Stimulated activated CD8-positive, alpha-beta memory T cell treated with anti-CD3 and anti-CD28 coated beads, Interleukin-7, amount 100 ng/mL, for 24 hours (primary cell): ENCODE results near the gene PNPLA3.
A peak's percentile ranks its signal among the peaks of the same experiment; 100 is the strongest.

Experiments used
- DNase-seq: peaks from one replicate; pipeline ENCODE4 v3.0.0-alpha.2; 2020; ENCODE audit warnings: low read depth

The PNPLA3 gene

DNA sequence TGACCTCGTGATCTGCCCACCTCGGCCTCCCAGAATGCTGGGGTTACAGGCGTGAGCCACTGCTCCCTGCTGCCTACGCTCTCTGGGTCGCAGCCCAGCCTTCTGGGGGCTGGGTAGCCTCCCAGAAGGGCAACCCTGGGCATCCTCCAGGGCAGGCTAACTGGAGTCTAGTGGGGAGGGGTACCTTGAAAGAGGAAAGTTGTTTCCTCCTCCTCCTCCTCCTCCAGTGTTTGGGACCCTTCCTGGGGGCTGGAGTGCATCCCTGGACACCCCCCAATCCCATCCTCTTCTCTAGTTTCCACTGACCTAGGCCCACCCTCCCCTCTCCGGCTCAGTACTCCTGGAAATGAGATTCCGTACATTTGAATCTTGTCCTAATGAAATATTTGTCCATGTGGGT, 1.3 kb downstream of the PNPLA3 start:
- no peak for DNase-seq

DNA sequence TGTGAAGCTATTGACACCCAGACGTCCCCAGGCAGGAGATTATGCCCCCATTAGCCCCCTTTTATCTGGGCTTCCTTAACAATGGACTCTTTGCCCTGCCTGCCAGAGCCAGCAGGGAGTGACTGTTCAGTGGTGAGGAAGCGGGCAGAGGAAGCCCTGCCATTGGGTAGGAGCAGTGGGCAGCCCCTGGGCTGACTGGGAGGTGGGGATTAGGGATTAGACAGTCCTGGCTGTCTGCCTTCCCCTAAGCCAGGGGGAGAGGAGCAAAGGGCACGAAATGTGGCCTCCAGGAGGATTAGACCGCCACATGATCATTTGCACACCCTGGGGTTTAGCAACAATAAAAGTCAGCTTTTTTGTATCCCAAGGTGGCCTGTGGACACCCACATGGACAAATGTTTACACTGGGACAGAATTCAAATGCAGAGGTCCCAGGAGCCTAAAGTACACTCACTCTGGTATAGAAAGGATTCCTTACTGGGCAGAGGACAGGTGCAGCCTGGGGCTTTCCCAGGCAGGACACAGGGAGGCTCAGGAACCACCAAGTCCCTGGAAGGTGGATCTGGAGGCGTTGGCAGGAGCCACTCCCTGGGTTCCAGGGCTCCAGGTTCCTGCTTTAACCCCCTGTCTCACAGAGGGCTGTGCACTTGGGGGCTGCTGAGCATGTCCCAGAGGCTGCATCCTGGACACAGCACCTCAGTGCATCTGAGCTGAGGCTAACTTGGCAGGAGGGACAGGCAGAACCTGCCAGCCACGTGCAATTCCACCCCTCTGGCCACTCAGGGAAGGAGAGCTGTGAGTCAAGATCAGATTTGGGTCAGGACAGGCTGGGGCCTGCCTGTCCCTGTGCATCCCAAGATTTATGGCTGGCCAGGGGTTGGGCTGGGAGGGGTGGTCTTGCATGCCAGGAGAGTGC, 2.1 kb downstream of the PNPLA3 start:
- no peak for DNase-seq

DNA sequence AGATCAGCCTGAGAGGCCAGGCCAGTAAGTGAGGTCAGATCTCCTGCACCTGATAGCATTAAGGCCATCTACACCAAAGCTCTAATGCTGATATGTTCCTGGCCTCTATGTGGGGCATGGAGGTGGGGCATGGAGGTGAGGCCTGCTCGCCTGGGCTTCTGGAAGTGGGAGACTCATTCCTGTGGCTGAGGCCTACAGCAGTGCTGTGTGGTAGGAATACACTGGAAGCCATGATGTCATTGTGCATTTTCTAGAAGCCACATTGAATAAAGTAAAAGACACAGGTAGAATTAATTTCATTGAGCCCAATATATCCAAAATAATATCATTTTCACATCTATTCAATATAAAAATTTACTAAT, 2.7 kb downstream of the PNPLA3 start:
- no peak for DNase-seq

DNA sequence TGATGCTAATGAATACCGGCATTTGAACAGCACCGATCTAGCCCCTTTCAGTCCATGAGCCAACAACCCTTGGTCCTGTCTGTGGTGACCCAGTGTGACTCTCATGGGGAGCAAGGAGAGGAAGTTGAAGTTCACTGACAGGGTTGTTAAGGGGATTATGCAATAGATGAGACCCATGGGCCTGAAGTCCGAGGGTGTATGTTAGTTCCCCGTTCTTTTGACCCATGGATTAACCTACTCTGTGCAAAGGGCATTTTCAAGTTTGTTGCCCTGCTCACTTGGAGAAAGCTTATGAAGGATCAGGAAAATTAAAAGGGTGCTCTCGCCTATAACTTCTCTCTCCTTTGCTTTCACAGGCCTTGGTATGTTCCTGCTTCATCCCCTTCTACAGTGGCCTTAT, 4.9 kb downstream of the PNPLA3 start:
- DNase-seq = no peak

DNA sequence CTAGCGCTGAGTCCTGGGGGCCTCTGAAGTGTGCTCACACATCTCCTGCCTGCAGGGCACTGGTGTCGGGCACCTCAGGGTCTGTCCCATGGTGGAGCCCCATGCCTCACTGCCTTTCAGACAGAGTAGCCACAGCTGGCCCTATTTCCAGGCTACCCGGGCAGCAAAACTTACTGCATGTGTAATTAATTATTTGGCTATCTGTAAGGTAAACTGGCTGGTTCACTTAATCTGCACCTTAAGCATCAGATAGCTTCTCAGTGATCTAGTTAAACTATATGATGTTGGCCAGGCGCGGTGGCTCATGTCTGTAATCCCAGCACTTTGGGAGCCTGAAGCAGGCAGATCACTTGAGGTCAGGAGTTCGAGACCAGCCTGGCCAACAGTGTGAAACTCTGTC, 5.3 kb downstream of the PNPLA3 start:
- no peak for DNase-seq

DNA sequence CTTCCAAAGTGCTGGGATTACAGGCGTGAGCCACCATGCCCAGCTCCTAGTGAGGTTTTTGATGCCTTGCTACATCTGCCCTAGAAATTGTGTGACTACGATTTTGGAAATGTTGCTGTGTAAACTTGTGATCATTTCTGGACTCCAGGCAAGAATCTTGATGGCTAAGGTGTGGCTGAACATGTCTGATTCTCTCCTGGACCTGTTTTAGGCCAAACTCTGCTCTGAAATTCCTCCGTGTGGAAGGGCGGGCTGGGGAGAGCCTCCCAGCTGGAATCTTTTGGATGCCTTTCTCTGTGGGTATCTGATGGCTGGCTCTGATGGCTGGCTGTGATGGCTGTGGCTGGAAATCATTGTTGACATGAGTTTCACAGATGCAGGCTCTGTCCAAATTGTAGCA, 8.2 kb downstream of the PNPLA3 start:
- DNase-seq = no peak

DNA sequence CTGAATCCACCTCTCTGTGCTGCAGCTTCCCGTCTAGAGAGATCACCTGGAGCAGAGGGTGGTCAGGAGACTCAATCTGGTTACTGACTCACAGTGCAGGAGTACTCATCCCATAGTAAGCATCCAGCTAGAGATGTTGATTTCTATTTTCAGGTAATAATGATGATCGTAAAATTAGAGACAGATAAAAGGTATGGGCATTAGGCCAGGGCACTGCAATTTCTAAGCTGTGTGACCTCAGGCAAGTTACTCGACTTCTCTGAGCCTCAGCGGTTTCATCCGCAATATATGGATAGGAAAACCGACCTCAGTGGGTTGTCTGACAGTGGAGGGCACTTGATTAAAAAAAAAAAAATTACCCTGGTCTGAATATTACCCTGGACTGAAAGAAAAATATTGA, 17.8 kb downstream of the PNPLA3 start:
- DNase-seq = no peak

DNA sequence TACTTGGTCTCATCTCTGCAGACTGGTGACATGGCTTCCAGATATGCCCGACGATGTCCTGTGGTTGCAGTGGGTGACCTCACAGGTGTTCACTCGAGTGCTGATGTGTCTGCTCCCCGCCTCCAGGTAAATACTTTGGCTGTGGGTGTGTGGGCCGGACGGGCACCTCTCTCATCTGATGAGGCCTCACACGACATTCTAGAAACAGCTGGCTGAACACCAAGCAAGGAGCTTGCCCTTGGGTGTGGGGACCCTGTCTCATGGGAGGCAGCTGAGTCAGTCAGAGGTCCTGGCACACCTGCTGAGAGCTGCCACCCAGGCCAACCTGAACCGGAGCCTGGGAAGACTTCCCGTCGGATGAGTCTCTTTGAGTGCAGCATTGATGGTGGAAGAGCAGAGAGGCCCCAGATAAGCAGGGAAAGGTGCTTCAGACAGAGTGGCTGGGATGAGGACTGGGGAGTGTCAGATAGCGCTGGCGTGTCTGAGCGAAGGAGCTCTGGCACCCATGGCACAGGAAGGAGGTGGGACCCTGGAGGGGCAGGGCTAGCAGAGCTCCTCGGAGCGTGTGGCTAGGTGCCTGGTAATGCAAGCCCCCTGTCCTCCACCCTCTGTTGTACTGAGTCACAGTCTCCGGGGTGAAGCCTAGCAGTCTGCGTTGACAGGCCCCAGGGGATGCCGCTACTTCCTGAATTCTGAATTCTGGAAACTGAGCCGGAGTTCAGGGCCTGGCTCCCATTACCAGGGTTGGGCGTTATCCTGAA, 21.2 kb downstream of the PNPLA3 start:
- no peak for DNase-seq

DNA sequence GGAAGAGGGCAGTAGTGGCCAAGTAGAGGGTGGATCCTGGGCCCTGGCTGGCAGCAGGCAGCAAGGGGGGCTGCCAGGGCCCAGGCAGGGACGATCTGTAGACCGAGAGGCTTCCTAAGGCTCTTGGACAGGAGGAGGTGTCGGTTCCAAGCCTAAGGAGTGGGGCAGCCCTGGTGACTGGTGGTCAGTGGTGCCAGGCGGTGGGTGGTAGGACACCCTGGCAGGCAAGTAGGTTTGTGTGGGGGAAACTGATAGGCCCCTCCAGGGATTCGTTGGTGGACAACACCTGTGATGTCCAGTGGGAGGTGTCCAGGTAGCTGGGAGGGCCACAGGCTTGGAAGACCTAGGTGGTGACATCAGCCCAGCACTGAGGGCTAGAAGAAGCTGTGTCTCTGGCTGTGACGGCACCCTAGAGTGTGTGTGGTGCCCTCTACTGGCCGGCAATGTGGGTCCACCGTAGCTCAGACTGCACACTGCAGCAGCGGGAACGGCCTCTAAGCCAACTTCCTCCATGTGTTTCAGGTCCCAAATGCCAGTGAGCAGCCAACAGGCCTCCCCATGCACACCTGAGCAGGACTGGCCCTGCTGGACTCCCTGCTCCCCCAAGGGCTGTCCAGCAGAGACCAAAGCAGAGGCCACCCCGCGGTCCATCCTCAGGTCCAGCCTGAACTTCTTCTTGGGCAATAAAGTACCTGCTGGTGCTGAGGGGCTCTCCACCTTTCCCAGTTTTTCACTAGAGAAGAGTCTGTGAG, 22.2 kb downstream of the PNPLA3 start:
- DNase-seq = peak; percentile 56

DNA sequence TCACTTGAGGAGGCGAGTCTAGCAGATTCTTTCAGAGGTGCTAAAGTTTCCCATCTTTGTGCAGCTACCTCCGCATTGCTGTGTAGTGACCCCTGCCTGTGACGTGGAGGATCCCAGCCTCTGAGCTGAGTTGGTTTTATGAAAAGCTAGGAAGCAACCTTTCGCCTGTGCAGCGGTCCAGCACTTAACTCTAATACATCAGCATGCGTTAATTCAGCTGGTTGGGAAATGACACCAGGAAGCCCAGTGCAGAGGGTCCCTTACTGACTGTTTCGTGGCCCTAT, 22.7 kb downstream of the PNPLA3 start:
- no peak for DNase-seq

DNA sequence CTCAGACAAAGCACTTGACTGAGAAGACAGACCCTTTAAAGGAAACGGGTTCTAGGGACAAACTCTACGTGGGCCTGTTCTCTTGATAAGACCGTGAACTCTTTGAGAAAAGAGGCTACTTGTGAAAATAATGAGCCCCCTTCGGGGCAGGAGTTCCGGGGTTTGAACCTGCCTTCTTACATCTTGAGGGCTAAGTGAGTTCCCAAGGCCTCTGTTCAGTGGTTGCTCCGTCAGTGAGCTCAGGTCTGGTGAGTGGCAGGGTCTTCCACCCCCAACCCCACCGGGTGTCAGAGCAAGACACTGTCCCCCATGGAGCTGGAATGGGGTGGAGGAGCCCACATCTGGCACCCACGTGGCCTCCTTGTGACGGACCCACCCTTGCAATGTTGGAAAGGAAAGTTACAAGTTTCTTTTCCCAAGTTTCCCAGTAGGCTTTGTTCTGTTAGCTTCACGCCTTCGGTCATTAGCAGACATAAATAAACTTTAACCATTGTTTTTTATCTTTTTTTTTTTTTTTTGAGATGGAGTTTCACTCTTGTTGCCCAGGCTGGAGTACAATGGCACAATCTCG, 25.3 kb downstream of the PNPLA3 start:
- no peak for DNase-seq

DNA sequence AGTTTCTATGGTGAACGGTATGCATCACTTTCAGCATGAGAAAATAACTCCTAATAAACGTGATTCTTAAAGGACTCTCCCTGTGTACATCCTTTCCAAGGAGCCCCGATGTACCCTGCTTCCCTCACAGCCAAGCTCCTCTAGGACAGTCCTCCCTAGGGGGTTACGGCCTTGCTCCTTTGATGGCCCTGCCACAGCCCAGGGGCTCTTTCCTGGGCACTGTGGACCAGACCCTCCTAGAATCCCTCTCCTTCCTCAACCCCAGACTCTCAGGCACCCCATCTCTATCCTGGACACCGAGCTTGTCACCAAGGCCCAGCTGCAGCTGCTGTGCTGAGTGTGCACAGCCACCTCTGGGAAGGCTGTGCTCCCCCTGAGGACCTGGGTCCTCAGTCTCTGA, 27.8 kb downstream of the PNPLA3 start:
- no peak for DNase-seq

DNA sequence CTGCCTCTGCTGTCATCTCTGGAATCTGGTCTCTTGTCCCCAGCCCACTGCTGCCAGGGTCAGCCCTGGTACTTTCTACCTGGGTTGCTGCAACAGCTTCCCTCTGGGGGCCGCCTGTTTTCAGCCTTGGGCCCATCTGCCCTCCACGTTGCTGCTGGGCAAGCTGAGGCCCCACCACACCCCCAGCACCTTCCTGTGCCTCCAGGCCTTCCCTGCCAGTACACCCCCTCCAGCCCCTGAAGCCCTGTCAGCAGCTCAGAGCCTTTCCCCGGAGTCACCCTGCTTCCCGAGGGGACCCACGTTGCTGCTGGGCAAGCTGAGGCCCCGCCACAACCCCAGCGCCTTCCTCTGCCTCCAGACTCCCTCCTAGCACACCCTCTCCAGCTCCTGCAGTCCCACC, 28.4 kb downstream of the PNPLA3 start:
- DNase-seq = no peak

DNA sequence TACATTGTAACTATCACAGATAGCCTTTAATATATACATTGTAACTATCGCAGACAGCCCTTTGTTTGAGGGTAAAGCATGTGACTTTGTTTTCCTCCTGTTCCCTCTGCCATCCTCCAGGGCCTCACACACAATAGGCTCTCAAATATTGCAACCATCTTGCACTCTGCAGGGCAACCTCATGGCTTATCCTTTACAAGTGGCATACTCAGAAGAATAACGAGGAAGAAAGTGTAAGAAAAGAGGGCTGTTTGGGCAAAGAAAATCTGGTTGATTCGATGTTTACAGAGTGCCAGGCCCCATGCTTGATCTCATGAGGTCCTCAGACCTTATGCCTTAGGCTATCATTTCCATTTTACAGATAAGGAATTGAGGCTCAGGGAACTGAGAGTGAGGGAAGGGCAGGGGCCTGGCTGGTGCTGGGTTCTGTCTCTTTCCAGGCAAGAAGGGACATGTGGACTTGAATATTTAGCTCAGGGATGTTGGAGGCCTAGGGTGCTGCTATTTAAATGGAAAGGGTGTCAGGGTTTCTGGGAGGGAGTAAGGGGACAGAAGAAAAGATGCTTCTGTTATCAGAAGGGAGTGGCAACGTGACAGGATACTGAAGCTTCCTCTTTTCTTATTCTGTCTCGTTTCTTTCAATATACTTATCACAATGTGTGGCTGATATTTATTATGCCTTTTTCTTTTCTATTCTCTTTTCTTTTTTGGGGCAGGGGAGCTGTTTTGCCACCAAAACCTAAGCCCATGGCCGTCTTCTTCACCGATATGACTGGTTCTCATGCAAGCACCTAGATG, 30.6 kb downstream of the PNPLA3 start:
- DNase-seq = no peak

DNA sequence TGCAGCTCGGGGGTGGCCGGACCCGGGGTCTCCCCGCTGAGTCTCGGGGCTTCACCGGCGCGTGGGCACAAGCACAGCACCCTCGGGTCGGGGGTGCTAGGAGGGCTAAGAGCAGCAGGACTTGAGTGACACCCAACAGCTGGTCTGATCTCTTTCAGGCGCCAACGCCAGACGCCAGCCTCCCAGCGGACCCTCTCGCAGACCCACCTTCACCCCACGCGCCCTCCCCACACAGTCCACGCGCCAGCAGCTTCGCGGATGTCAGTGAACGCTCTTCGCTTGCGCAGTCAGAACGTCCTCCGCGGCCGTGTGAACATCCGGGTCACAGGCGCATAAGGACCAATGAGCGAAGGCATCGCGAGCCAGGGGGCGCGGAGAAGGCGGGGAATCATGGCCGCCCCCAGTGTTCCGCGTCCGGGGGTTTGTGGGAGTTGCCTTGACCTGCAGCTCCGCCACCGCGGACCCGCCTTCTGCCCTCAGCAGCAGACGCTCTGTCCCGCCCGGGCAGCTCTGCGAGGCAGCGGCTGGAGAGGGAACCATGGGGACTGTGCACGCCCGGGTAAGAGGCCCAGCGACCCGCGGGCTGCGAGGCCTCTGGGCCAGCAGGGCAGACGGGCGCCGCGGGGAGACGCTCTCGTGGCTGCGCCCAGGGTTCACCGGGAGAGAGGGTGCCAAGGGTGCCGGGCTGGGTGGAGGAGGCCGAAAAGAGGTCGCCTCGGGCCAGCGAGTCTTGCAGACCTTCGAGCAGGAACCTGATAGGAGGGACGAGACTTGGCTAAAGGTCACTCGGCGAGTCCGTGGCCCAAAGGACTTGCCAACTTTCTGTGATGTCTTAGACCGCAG, 31.7 kb downstream of the PNPLA3 start, which contains the start of gene SAMM50:
Gene SAMM50 (plus strand): TSS at position 403 of the 843 bp plus-strand sequence. CDS start 136 bp downstream, at position 539.
- peak; percentile 83 for DNase-seq

DNA sequence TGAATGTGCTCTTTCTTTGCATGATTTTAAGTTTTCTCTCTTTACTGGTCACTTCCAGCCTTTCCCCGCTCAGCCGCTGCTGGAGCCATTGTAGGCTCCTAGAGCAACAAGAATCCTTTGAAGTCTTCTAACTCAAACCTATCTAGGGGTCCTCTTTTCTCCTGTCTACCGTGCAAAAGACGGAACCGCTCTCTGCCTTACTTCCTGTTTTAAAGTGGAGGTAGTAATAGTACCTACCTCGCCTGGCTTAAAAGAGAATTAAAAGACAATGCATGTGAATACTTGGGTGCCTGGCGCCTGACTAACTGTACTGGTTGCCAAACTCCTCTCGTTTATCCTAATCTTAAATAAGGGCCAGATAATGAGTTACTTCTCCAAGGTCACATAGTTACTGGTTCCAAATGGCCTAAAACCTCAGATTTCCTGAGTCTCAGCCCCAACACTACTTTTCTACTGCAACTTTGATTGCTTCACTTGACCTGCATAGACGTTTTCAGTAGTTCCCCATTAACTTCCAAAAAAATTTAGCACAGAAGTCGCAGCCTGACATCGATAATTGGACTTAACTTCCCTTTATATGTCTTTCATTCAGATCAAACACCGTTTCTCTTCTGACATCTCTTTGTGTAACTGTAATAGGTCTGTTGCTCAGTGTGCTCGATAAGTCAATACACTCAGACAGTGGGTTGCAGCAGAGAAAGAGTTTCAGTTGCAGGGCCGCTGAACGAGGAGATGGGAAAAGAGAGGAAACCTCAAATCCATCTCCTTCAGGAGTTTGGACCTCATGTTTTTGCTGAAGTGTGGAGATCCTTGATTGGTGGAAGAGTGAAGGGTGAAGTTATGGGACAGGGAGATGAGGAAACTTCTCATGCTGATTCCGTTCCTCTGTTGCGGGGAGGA, 32.5 kb downstream of the PNPLA3 start:
- no peak for DNase-seq

DNA sequence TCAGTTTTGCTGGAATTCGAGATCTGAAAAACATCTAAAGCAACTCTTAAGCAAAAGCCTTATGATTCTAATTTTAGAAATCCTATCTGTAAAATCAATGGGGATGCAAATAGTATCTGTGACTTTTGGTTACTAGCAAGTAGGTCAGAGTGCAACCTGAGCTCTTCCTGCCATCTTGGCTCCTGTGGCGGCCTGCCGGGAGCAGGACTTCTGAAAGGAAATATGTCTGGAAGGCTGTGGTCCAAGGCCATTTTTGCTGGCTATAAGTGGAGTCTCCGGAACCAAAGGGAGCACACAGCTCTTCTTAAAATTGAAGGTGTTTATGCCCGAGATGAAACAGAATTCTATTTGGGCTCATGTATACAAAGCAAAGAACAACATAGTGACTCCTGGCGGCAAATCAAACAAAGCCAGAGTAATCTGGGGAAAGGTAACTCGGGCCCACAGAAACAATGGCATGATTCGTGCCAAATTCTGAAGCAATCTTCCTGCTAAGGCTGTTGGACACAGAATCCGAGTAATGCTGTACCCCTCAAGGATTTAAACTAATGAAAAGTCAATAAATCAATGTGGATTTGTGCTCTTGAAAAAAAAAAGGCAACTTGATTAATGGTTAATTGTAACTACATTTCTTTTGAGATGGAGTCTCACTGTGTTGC, 33.3 kb downstream of the PNPLA3 start:
- no peak for DNase-seq

DNA sequence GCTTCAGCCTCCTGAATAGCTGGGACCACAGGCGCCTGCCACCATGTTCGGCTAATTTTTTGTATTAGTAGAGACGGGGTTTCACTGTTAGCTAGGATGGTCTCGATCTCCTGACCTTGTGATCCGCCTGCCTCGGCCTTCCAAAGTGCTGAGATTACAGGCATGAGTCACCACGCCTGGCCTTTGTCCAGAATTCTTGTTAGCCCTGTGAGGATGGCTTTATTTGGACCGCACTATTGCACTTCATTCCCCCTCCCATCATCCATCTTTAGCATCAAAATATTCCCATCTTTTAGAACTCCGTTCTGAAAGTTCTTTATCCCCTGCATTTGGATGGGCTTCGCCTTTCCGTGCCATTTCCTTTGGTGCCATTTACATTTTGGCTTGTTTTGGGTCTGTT, 34.3 kb downstream of the PNPLA3 start:
- DNase-seq = no peak

DNA sequence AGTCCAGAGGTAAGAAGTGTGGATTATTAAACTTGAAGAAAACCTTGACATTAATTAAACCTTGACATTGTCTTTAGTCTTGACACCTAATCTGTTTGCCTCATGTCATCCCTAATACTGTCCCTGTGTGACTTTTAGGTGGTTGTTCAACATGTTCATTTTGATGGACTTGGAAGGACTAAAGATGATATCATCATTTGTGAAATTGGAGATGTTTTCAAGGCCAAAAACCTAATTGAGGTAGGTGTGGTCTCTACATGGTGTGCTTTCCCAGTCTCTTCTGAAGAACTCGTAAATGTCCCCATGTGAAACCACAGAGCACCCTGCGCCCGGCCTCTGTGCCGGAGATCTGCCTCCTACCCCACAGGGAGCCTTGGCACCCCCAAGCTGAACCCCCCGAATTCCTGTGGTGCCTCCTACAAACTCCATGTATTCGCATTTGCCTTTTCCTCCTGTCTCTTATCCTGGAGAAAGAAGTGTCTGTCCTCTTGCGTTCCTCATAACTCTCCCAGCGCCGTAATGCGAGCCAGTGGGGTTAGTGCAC, 40.8 kb downstream of the PNPLA3 start:
- no peak for DNase-seq
